Omental fat pad (tissue), 4 donors: ENCODE results near the gene BTN2A1. TPM values are rescaled to one million over a fixed set of nuclear protein-coding genes. Genes with fewer than 3 reads are reported as not detected.

ENCODE experiments used
- ATAC-seq: fragments of 150-250 bp; one replicate; pipeline ENCODE4 v1.9.1; 2016; ENCODE audit warnings: mild to moderate bottlenecking, moderate library complexity; ENCODE audit not compliant: low FRiP score
- DNase-seq: peaks from one replicate; pipeline ENCODE4 v3.0.0-alpha.2; 2019; ENCODE audit warnings: low spot score
- total RNA-seq, 4 donors: library from RNA; depleted of rRNA; stranded (reverse); fragments of >200 nt; gene quantifications; one replicate each; pipeline ENCODE4 v1.1.0, GENCODE V29; 2016
- TF ChIP-seq, protein P1 (sequence below), 3 donors: fragments of 450-650 bp; IDR thresholded peaks; one replicate each; pipeline ENCODE4 v1.5.1; 2016 to 2017; ENCODE audit warnings: antibody characterized with exemption in 3 of 3, mild to moderate bottlenecking in 3 of 3, moderate library complexity in 2 of 3

BTN2A1 gene
- total RNA-seq, 4 donors from 2014 or later, result 10.2 to 29.2 (median 15.2) TPM

DNA sequence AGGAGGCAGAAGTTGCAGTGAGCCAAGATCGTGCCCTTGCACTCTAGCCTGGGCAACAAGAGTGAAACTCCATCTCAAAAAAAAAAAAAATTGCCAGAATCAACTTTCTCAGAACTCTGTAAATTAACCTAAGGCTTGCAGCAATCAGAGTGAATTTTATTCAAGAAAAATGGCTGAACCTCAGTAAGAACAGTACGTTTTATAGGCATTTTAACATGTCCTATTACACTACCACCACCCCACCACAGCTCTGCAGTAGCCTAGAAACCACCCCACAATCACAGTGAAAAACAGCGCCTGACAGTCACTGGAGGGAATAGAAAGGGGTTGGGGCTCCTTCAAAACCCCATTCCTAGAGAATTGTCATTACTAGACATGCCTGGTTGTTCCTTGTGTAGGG lies 26.0 kb downstream of the BTN2A1 start:
- TF ChIP-seq, protein P1, sequence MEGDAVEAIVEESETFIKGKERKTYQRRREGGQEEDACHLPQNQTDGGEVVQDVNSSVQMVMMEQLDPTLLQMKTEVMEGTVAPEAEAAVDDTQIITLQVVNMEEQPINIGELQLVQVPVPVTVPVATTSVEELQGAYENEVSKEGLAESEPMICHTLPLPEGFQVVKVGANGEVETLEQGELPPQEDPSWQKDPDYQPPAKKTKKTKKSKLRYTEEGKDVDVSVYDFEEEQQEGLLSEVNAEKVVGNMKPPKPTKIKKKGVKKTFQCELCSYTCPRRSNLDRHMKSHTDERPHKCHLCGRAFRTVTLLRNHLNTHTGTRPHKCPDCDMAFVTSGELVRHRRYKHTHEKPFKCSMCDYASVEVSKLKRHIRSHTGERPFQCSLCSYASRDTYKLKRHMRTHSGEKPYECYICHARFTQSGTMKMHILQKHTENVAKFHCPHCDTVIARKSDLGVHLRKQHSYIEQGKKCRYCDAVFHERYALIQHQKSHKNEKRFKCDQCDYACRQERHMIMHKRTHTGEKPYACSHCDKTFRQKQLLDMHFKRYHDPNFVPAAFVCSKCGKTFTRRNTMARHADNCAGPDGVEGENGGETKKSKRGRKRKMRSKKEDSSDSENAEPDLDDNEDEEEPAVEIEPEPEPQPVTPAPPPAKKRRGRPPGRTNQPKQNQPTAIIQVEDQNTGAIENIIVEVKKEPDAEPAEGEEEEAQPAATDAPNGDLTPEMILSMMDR (IDR thresholded peaks at IDR 0.05), result no peak
- ATAC-seq, result no peak
- DNase-seq, result no peak

DNA sequence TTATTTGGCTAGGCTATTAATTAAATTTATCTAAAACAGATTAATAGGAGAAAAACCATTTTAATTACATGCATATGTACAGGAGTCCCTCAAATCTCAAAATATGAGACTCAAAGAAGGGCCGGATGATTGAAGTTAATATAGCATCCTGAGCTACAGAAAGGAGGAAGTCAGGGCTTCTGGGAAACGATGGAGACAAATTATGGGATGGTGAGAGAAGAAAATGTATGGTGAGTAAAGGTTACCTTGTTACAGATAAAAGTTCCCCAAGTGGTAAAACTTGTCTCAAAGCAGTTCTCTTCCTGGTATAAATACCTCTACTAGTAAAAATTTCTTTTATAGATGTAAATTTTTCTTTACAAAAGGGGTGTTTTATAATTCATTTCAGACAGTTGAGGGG lies 26.4 kb downstream of the BTN2A1 start:
- no peak for DNase-seq
- TF ChIP-seq, protein P1 (IDR thresholded peaks at IDR 0.05), result no peak
- no peak for ATAC-seq

DNA sequence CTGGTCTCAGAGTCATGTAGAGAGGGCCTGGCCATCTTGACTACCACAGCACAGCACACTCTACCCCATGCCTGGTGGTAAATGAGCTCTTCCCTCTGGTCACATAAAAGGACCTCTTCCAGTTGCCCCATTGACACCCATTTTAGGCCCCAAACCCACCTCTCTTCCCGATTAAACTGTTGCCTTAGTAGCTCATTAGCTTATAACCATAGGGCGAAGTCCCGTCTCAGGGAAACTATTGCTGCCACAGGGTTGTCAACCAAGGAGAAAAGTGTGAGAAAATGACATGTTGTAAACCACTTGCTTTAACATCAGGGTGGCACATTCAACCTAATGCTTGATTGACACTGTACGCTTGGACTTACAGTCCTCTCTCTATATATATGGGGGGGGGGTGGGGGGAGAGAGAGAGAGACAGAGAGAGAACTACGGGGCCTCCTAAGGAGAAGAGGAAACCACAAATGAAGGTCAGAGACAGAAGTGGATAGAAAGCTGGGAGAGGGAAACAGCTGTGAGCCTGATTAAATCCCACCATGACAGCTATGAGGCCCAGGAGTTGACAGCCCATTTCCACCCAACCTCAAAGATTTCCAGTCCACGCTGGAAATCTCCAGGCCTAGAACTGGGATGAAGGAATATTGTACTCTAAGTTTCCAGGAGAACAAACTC lies 27.5 kb downstream of the BTN2A1 start:
- TF ChIP-seq, protein P1 (IDR thresholded peaks at IDR 0.05), result no peak
- DNase-seq (no peak), ATAC-seq (no peak)

DNA sequence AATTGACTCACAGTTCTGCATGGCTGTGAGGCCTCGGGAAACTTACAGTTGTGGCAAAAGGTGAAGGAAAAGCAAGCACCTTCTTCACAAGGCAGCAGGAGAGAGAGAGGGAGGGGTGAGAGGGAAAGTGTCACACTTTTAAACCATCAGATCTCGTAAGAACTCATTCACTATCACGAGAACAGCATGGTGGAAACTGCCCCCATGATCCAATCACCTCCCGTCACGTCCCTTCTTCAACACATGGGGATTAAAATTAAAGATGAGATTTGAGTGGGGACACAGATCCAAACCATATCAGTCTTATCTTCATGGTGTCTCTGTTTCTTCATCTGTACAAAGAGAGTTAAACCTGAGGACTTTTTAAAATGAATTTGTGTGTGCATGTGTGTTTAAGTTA lies 28.6 kb downstream of the BTN2A1 start:
- ATAC-seq (no peak), DNase-seq (no peak)
- TF ChIP-seq, protein P1 (IDR thresholded peaks at IDR 0.05), result no peak

DNA sequence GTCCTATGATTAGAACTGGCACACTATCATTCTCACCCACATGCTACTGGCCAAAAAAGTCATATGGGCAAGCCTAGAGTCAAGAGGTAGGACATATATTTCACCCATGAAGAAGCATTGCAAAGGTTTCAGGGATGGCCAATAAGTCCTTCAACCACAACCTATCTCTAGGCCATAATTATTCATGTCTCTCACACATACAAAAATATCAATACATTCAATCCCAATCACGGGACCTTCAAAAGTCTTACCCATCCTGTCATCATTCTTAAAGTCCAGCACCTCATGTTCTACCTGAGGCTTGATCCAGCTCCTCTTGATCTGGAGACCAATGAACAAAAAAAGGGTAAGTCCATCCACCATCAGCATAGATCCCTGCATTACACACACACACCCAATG lies 29.7 kb downstream of the BTN2A1 start:
- TF ChIP-seq, protein P1 (IDR thresholded peaks at IDR 0.05), result no peak
- ATAC-seq (no peak), DNase-seq (no peak)

DNA sequence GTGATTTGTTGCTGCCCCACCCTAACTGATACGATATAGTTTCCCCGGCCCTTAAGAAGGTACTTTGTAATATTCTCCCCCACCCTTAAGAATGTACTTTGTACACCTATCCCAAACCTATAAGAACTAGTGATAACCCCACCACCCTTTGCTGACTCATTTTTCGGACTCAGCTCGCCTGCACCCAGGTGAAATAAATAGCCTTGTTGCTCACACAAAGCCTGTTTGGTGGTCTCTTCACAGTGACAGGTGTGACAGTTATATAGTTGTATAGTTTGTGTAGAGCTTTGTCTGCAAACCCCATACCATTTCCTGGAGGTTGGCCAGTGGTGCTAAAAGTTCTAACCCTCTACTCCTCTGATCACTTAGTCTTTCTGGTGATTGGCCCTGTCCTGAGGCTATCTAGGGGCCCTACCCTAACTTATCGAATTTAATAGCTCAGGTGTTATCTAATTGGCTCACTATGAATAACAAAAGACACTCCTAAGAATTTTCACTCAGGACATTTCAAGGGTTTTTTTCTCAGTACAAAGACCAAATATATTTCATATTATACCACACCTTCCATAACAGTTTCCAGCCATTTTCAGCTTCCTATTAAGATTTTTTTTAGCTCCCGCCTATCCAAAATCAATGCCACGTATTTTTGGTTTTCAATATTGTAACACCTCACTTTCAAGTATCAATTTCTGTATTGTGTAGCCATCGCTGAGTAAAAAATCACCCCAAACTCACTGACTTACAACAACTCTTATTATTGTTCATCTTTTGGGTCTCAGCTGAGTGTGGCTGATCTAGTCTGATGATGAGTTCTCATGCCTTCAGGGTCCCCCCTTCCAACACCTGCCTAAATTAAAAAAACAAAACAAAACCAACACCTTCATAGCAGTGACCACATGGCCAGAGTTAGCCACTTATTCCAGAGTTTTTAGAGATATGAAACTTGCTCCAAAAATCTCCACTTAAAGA lies 32.5 kb downstream of the BTN2A1 start:
- ATAC-seq (no peak), DNase-seq (no peak)
- TF ChIP-seq, protein P1 (IDR thresholded peaks at IDR 0.05), result no peak
